Subcutaneous adipose tissue (tissue), 4 donors: ENCODE measurements around the gene RAD51B. TPM values are rescaled to one million over a fixed set of nuclear protein-coding genes. Genes with fewer than 3 reads are reported as not detected.

Source experiments
- CTCF ChIP-seq: fragments of 450-650 bp; IDR thresholded peaks from one replicate; pipeline ENCODE4 v1.5.1; 2016; ENCODE audit warnings: low read depth, mild to moderate bottlenecking, control low read depth, antibody characterized with exemption, moderate library complexity
- total RNA-seq, 4 donors: library from RNA; depleted of rRNA; stranded (reverse); fragments of >200 nt; gene quantifications; one replicate each; pipeline ENCODE4 v1.1.0, GENCODE V29; 2016

Gene RAD51B
- total RNA-seq, 4 donors from 2014 or later = 9.7 to 24.1 (median 16.7) TPM

- TF ChIP-seq CTCF = no peak
Observed at GRCh38 chr14:67908052-67908754, 88.6 kb downstream of the RAD51B start.

GRCh38 chr14:67911562-67911961, 92.0 kb downstream of the RAD51B start:
- no peak for TF ChIP-seq CTCF

- TF ChIP-seq CTCF = no peak
Observed at GRCh38 chr14:67916430-67916829, 96.9 kb downstream of the RAD51B start.

GRCh38 chr14:67917006-67917405, 97.4 kb downstream of the RAD51B start:
- TF ChIP-seq CTCF = no peak

GRCh38 chr14:67918838-67919237, 99.3 kb downstream of the RAD51B start:
- TF ChIP-seq CTCF = no peak

- TF ChIP-seq CTCF = no peak
Observed at GRCh38 chr14:67919259-67920032, 99.9 kb downstream of the RAD51B start.

GRCh38 chr14:67926821-67927220, 107.2 kb downstream of the RAD51B start:
- TF ChIP-seq CTCF = no peak
